Mucosa of descending colon (tissue), 3 donors: Measurements from ENCODE around the gene C17orf107. TPM values are rescaled to one million over a fixed set of nuclear protein-coding genes. Genes with fewer than 3 reads are reported as not detected.
"Not testable (repeated sequence)": the region's sequence is repeated elsewhere in the genome, so short reads cannot be mapped to it uniquely, and the experiment has no call there.

Experiments used
- ATAC-seq: fragments of 200-7000 bp; cut with Tn5 transposase; one replicate; pipeline ENCODE4 v1.9.1; 2020; ENCODE audit warnings: mild to moderate bottlenecking, moderate library complexity
- DNase-seq, 3 donors: peaks; one replicate each; pipeline ENCODE4 v3.0.0-alpha.2; 2020
- H3K36me3 ChIP-seq: fragments of 200-600 bp; one replicate; pipeline ENCODE4 v1.8.0; 2021; ENCODE audit warnings: low read depth, mild to moderate bottlenecking
- H3K4me1 ChIP-seq: fragments of 200-600 bp; one replicate; pipeline ENCODE4 v1.8.0; 2021; ENCODE audit warnings: low read depth, mild to moderate bottlenecking
- H3K4me3 ChIP-seq: fragments of 200-600 bp; one replicate; pipeline ENCODE4 v1.8.0; 2021; ENCODE audit warnings: mild to moderate bottlenecking
- H3K9me3 ChIP-seq: fragments of 200-600 bp; one replicate; pipeline ENCODE4 v1.8.0; 2021; ENCODE audit warnings: mild to moderate bottlenecking
- CTCF ChIP-seq: fragments of 200-600 bp; IDR thresholded peaks from one replicate; pipeline ENCODE4 v1.8.0; 2022; ENCODE audit warnings: antibody characterized with exemption, mild to moderate bottlenecking
- intact Hi-C, 2 donors: fragments of 100-400 bp; cut with DNase I in 1 of 2; cut with micrococcal nuclease in 1 of 2; formaldehyde crosslinking; loops; one replicate each; pipeline versions ENCODE4 v1.11.0 to v1.11.1; 2022; cut with DNase I, micrococcal nuclease
- total RNA-seq, 3 donors: library from RNA; stranded (reverse); fragmentation: NEBNext Ultra II Directional in 2 of 3; extraction: Animal tissue kit (Norgen Biotek cat#: 25700) in 2 of 3; gene quantifications; one replicate each; pipeline versions ENCODE4 v1.2.1 to v1.2.4, GENCODE V29; 2021 to 2023
- donor health status: DM: no; HTN: no; CAD: no; lungs with moderate emphysema.
- donor health status: DM: no; HTN: no; CAD: no.
- donor health status: DM: no; HTN: yes; CAD: no.

Gene C17orf107
- total RNA-seq, 3 donors from 2014 or later: 0.52 to 2.6 (median 0.80) TPM

GRCh38 chr17:4920351-4921048 is 21.2 kb downstream of the C17orf107 start:
- no peaks in the 10 kb centered on the region for H3K36me3 ChIP-seq
- intact Hi-C loops: no loop called here
- peak in 2 of 3 donors; percentile 14 to 29 for DNase-seq
- H3K9me3 ChIP-seq: no peaks in the 10 kb centered on the region
- H3K4me1 ChIP-seq: no peaks in the 10 kb centered on the region
- ATAC-seq: peak; percentile 13
- TF ChIP-seq CTCF: no peak
- no peak overlapping the region for H3K4me3 ChIP-seq

GRCh38 chr17:4921320-4921719 is 22.0 kb downstream of the C17orf107 start:
- DNase-seq: peak in 2 of 3 donors; percentile 7 to 8
- Histone ChIP-seq H3K9me3 (no peaks in the 10 kb centered on the region), H3K36me3 (no peaks in the 10 kb centered on the region), H3K4me3 (no peak overlapping the region), H3K4me1 (no peaks in the 10 kb centered on the region)
- TF ChIP-seq CTCF: no peak
- intact Hi-C loops: no loop called here
- no peak for ATAC-seq

- intact Hi-C loops, H3K36me3 ChIP-seq, H3K9me3 ChIP-seq: not testable (repeated sequence)
Observed at GRCh38 chr17:4926577-4927335, 27.4 kb downstream of the C17orf107 start.

GRCh38 chr17:4928881-4929280 is 29.5 kb downstream of the C17orf107 start:
- no peak for ATAC-seq
- TF ChIP-seq CTCF: no peak
- Histone ChIP-seq H3K36me3 (no peaks in the 10 kb centered on the region), H3K4me1 (no peaks in the 10 kb centered on the region), H3K4me3 (no peak overlapping the region), H3K9me3 (no peaks in the 10 kb centered on the region)
- intact Hi-C loops: no loop called here
- peak in 1 of 3 donors; percentile 27 for DNase-seq

More at GRCh38 chr17:4926577-4927335, 27.4 kb downstream of the C17orf107 start:
- H3K4me3 ChIP-seq, ATAC-seq, H3K4me1 ChIP-seq: not testable (repeated sequence)
- DNase-seq: peak in 2 of 3 donors; percentile 6 to 10

GRCh38 chr17:4931963-4932362 is 32.6 kb downstream of the C17orf107 start, which contains the start of gene GP1BA:
Gene GP1BA, plus strand, starts transcription at chr17:4932277. Its CDS starts 328 bp downstream, at chr17:4932605.
- DNase-seq: peak in 1 of 3 donors; percentile 23

More at GRCh38 chr17:4931963-4932362, 32.6 kb downstream of the C17orf107 start, which contains the start of gene GP1BA:
- no peak for ATAC-seq
- intact Hi-C loops: no loop called here
- Histone ChIP-seq H3K4me1 (peaks cover 7% of the 10 kb centered on the region), H3K9me3 (no peaks in the 10 kb centered on the region), H3K4me3 (no peak within 1 kb of the TSS), H3K36me3 (no peaks in the 10 kb centered on the region)
- TF ChIP-seq CTCF: no peak
